ENCODE data around the gene ATAD2B.

DNA sequence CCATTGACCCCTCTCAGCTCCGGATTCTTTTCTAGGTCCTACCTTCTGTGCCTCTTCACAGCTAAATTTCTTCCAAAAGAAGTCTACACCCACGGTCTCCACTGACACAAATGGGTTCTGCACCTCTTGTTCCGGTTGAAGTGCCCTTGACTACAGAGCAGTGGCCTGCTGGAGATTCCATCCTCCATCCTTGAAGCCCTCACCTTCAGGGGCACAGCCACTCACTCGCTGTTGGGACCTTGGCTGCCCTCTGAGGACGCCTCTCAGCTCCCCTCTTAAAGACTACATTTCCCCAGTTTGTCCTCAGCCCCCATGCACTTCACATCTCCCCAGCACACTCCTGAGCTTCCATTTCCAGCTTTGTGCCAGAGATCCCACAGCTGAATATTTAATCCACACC, 226.3 kb downstream of the ATAD2B start:
- TF ChIP-seq, protein P1, sequence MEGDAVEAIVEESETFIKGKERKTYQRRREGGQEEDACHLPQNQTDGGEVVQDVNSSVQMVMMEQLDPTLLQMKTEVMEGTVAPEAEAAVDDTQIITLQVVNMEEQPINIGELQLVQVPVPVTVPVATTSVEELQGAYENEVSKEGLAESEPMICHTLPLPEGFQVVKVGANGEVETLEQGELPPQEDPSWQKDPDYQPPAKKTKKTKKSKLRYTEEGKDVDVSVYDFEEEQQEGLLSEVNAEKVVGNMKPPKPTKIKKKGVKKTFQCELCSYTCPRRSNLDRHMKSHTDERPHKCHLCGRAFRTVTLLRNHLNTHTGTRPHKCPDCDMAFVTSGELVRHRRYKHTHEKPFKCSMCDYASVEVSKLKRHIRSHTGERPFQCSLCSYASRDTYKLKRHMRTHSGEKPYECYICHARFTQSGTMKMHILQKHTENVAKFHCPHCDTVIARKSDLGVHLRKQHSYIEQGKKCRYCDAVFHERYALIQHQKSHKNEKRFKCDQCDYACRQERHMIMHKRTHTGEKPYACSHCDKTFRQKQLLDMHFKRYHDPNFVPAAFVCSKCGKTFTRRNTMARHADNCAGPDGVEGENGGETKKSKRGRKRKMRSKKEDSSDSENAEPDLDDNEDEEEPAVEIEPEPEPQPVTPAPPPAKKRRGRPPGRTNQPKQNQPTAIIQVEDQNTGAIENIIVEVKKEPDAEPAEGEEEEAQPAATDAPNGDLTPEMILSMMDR (conservative IDR thresholded peaks at IDR 0.05 in 1 of 2, IDR thresholded peaks at IDR 0.05 in 1 of 2; ENCODE audit: low read depth in 1 of 2, low read length in 2 of 2): no peak
- no peak for TF ChIP-seq EZH2 (IDR thresholded peaks at IDR 0.05; ENCODE audit: low read length, missing control alignments)

Data from fibroblast of lung (primary cell).